ENCODE results near the gene UBE2E3. TPM values are rescaled to one million over a fixed set of nuclear protein-coding genes. Genes with fewer than 3 reads are reported as not detected.

Gene UBE2E3
- total RNA-seq, 2 experiments from 2014 or later = 25.8 to 29.5 TPM

GRCh38 chr2:180980943-180981911 is 822 bp downstream of the UBE2E3 start:
- Mint-ChIP-seq H3K9me3 (no peaks in the 10 kb centered on the region), H3K27ac (peak overlapping the region; percentile 91), H3K4me1 (ENCODE audit: low read depth) (peaks cover 38% of the 10 kb centered on the region), H3K27me3 (ENCODE audit: low read depth) (no peaks in the 10 kb centered on the region), H3K4me3 (peak overlapping the region; percentile 95), H3K36me3 (ENCODE audit: low read depth) (peaks cover 15% of the 10 kb centered on the region)
- peak; percentile 49 for DNase-seq
- intact Hi-C loops (cut with micrococcal nuclease) = loop anchor here (1.0 to 5.0 kb wide), 7 partner anchors 44 to 1736 kb away; partner anchors contain the start of genes CWC22 and DNAJC10
- CTCF ChIA-PET = interaction anchor here (0.6 to 2.3 kb wide), 9 partner anchors 8 to 106 kb away, joined by 3 to 10 read pairs (median 3); no protein-coding TSS in a partner anchor

GRCh38 chr2:180983468-180984242 is 3.2 kb downstream of the UBE2E3 start:
- H3K4me3 Mint-ChIP-seq = no peak overlapping the region
- intact Hi-C loops (cut with micrococcal nuclease) = loop anchor here (1.0 to 5.0 kb wide), 4 partner anchors 75 to 1734 kb away; partner anchors contain the start of gene DNAJC10
- DNase-seq = peak; percentile 40

DNA sequence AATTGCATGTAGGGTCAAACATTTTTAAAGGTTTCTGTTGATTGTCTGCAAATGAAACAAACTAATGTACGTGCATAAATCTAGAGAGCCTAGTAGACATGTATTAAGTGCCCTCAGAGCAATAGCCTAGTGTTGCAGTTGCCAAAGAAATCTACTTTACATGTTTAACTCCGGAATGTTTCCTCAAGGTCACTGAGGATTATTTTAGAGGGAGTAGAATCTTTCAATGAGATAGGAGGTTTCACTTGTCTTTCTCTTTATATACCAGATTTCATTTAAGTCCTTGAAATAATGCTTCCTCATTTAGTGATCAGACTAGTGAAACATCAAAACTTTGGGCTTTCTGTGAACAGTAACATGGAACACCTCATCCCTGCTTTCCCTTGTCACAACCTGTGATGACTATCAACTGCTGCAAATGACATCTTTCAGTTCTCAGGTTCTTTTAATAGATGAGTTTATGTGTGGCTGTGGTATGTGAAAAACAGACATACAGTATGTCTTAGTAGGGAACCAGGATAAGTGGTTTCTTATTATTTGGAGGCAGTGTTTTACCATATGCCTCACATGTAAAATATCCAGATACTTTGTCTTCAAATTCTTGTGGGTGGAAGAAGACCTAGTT is 5.5 kb downstream of the UBE2E3 start:
- intact Hi-C loops (cut with micrococcal nuclease) = no loop called here
- DNase-seq = no peak
- no peaks in the 10 kb centered on the region for H3K27me3 Mint-ChIP-seq (ENCODE audit: low read depth)
- no peaks in the 10 kb centered on the region for H3K9me3 Mint-ChIP-seq
- peaks cover 43% of the 10 kb centered on the region for H3K4me1 Mint-ChIP-seq (ENCODE audit: low read depth)
- no peak overlapping the region for H3K4me3 Mint-ChIP-seq
- CTCF ChIA-PET = no interaction called here
- H3K27ac Mint-ChIP-seq = no peak overlapping the region
- H3K36me3 Mint-ChIP-seq (ENCODE audit: low read depth) = peaks cover 19% of the 10 kb centered on the region

More at GRCh38 chr2:180983468-180984242, 3.2 kb downstream of the UBE2E3 start:
- no peak overlapping the region for H3K27ac Mint-ChIP-seq
- CTCF ChIA-PET = interaction anchor here (0.8 to 0.9 kb wide), 3 partner anchors 9 to 16 kb away, joined by 3 to 5 read pairs (median 4); no protein-coding TSS in a partner anchor
- H3K27me3 Mint-ChIP-seq (ENCODE audit: low read depth) = no peaks in the 10 kb centered on the region
- peaks cover 39% of the 10 kb centered on the region for H3K4me1 Mint-ChIP-seq (ENCODE audit: low read depth)
- peaks cover 15% of the 10 kb centered on the region for H3K36me3 Mint-ChIP-seq (ENCODE audit: low read depth)
- H3K9me3 Mint-ChIP-seq = no peaks in the 10 kb centered on the region

DNA sequence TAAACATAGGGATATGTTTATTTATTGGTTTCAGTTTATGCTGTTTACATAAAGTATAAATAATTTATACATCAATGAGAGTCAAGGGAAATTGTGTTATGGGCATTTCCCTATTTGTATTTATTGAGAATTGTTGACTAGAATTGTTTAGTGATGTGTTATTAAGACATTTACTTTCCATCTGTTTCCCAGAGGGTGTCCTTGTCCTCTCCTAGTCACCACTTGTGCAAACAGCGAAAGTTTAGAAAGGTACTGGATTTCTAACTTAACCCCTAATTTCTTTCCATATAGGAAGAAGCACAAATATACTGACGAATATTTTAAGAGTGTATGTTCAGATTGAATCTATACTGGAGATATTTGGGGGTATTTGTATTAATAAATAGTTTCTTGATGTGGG is 6.7 kb downstream of the UBE2E3 start:
- CTCF ChIA-PET = no interaction called here
- intact Hi-C loops (cut with micrococcal nuclease) = no loop called here
- H3K4me3 Mint-ChIP-seq = no peak overlapping the region
- H3K36me3 Mint-ChIP-seq (ENCODE audit: low read depth) = peaks cover 21% of the 10 kb centered on the region
- no peaks in the 10 kb centered on the region for H3K9me3 Mint-ChIP-seq
- H3K27me3 Mint-ChIP-seq (ENCODE audit: low read depth) = no peaks in the 10 kb centered on the region
- no peak for DNase-seq
- peaks cover 45% of the 10 kb centered on the region for H3K4me1 Mint-ChIP-seq (ENCODE audit: low read depth)
- no peak overlapping the region for H3K27ac Mint-ChIP-seq

- DNase-seq = no peak
- H3K27me3 Mint-ChIP-seq (ENCODE audit: low read depth) = no peaks in the 10 kb centered on the region
- H3K27ac Mint-ChIP-seq = no peak overlapping the region
- peaks cover 17% of the 10 kb centered on the region for H3K36me3 Mint-ChIP-seq (ENCODE audit: low read depth)
- CTCF ChIA-PET = no interaction called here
- no peak overlapping the region for H3K4me3 Mint-ChIP-seq
- no peaks in the 10 kb centered on the region for H3K9me3 Mint-ChIP-seq
- intact Hi-C loops (cut with micrococcal nuclease) = no loop called here
- H3K4me1 Mint-ChIP-seq (ENCODE audit: low read depth) = peaks cover 28% of the 10 kb centered on the region
Measured at GRCh38 chr2:180990337-180990736, 9.9 kb downstream of the UBE2E3 start.

GRCh38 chr2:180990794-180991193 is 10.4 kb downstream of the UBE2E3 start:
- peaks cover 17% of the 10 kb centered on the region for H3K36me3 Mint-ChIP-seq (ENCODE audit: low read depth)
- H3K9me3 Mint-ChIP-seq = no peaks in the 10 kb centered on the region
- intact Hi-C loops (cut with micrococcal nuclease) = no loop called here
- DNase-seq = no peak
- H3K4me1 Mint-ChIP-seq (ENCODE audit: low read depth) = peaks cover 28% of the 10 kb centered on the region
- no peaks in the 10 kb centered on the region for H3K27me3 Mint-ChIP-seq (ENCODE audit: low read depth)
- no peak overlapping the region for H3K4me3 Mint-ChIP-seq
- CTCF ChIA-PET = interaction anchor here (2.4 kb wide), 1 partner anchor 11 kb away, joined by 10 read pairs; the partner anchor contains the start of gene UBE2E3
- no peak overlapping the region for H3K27ac Mint-ChIP-seq

GRCh38 chr2:180991361-180991760 is 11.0 kb downstream of the UBE2E3 start:
- Mint-ChIP-seq H3K27me3 (ENCODE audit: low read depth) (no peaks in the 10 kb centered on the region), H3K9me3 (no peaks in the 10 kb centered on the region), H3K4me3 (no peak overlapping the region), H3K4me1 (ENCODE audit: low read depth) (peaks cover 24% of the 10 kb centered on the region), H3K27ac (peak overlapping the region; percentile 28), H3K36me3 (ENCODE audit: low read depth) (peaks cover 16% of the 10 kb centered on the region)
- CTCF ChIA-PET = interaction anchor here (1.5 to 2.4 kb wide), 2 partner anchors 10 to 12 kb away, joined by 5 to 10 read pairs; partner anchors contain the start of gene UBE2E3
- DNase-seq = no peak
- intact Hi-C loops (cut with micrococcal nuclease) = no loop called here

- no peak for DNase-seq
- peaks cover 24% of the 10 kb centered on the region for H3K4me1 Mint-ChIP-seq (ENCODE audit: low read depth)
- intact Hi-C loops (cut with micrococcal nuclease) = no loop called here
- CTCF ChIA-PET = interaction anchor here (0.6 to 2.4 kb wide), 3 partner anchors 11 to 260 kb away, joined by 3 to 10 read pairs (median 5); partner anchors contain the start of gene UBE2E3
- no peak overlapping the region for H3K4me3 Mint-ChIP-seq
- peaks cover 16% of the 10 kb centered on the region for H3K36me3 Mint-ChIP-seq (ENCODE audit: low read depth)
- no peak overlapping the region for H3K27ac Mint-ChIP-seq
- H3K27me3 Mint-ChIP-seq (ENCODE audit: low read depth) = no peaks in the 10 kb centered on the region
- H3K9me3 Mint-ChIP-seq = no peaks in the 10 kb centered on the region
Measured at GRCh38 chr2:180991820-180992219, 11.4 kb downstream of the UBE2E3 start.

DNA sequence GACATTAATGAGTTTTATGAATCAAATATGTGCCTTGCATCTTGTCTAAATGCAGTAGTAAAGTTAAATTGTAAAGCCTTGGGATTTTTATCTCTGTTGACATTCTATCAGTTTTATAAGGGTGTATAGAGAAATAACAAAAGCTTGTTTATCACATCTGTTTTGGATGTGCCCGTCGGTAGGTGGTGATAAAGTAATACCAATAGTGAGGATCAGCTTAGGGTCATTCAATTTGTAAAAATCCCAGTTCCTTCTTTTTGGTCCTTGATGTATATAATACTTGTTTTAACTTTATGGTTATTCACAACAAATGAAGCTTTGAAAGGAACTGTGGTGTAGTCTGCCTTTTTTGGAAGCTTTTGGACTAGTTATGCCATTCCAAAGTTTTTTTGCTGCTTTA is 12.6 kb downstream of the UBE2E3 start:
- no peak overlapping the region for H3K27ac Mint-ChIP-seq
- peaks cover 19% of the 10 kb centered on the region for H3K36me3 Mint-ChIP-seq (ENCODE audit: low read depth)
- DNase-seq = no peak
- intact Hi-C loops (cut with micrococcal nuclease) = no loop called here
- peaks cover 27% of the 10 kb centered on the region for H3K4me1 Mint-ChIP-seq (ENCODE audit: low read depth)
- no peaks in the 10 kb centered on the region for H3K27me3 Mint-ChIP-seq (ENCODE audit: low read depth)
- CTCF ChIA-PET = interaction anchor here (0.8 to 2.4 kb wide), 3 partner anchors 9 to 13 kb away, joined by 5 to 10 read pairs (median 5); partner anchors contain the start of gene UBE2E3
- H3K4me3 Mint-ChIP-seq = no peak overlapping the region
- no peaks in the 10 kb centered on the region for H3K9me3 Mint-ChIP-seq

DNA sequence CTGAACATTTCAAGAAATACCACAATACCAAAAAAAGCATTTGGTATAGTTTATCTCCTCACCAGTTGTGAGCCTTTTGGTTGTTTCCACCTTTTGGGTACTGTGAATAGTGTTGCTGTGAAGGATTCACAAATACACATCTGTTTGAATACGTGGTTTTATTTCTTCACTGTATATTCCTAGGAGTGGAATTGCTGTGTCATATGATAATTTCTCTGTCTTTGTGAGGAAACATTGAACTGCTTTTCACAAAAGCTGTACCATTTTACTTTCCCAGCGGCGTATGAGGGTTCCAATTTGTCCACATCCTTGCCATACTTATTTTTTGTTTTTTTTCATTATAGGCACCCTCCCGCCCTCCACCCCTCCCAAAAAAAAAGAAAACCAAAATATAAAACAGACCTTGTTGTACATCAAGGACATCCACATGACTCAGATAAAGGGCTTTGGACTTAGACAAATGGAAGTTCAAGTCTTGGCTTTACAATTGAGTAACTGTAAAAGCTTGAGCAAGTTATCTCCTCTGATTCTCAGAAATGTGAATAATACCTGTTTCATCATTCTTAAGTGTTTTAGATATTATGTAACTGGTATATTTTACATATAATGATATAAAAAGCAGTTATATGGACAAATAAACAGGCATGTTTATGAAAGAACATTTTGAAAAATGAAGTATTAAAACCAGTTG is 19.0 kb downstream of the UBE2E3 start:
- DNase-seq = no peak
- peaks cover 3% of the 10 kb centered on the region for H3K36me3 Mint-ChIP-seq (ENCODE audit: low read depth)
- no peak overlapping the region for H3K27ac Mint-ChIP-seq
- CTCF ChIA-PET = interaction anchor here (0.6 kb wide), 1 partner anchor 16 kb away, joined by 3 read pairs; no protein-coding TSS in a partner anchor
- peaks cover 28% of the 10 kb centered on the region for H3K4me1 Mint-ChIP-seq (ENCODE audit: low read depth)
- no peaks in the 10 kb centered on the region for H3K27me3 Mint-ChIP-seq (ENCODE audit: low read depth)
- no peak overlapping the region for H3K4me3 Mint-ChIP-seq
- H3K9me3 Mint-ChIP-seq = no peaks in the 10 kb centered on the region
- intact Hi-C loops (cut with micrococcal nuclease) = no loop called here

DNA sequence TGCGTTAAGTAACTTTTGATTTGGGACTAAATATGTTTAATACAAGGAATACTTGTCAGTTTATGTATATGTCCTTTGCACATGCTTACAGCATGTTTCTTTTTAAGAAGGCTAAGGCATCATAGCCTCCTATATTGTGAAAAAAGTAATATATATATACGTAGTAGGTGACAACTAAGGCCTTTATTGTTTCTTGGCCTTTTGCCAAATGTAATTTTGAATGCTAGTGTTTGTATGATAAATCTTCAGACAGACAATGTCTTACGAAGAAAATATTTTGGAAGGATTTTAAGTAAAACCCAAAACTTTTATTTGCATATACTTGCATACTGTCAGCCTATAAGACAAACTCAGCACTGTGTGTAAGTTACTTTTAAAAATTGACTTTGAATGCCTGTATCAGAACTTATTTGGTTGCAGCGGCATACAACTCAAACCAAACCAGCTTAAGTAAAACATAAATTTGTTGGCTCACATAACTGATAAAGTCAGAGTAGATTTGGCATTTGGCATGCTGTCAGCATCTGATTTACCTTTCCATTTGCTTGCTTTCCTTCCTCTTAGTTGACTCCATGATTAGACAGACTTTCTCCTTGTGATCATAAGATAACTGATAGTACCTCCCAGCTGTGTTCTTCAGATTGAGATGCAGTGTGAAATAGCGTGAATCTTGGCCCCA is 24.4 kb downstream of the UBE2E3 start:
- Mint-ChIP-seq H3K27me3 (ENCODE audit: low read depth) (no peaks in the 10 kb centered on the region), H3K27ac (no peak overlapping the region), H3K4me3 (no peak overlapping the region), H3K9me3 (no peaks in the 10 kb centered on the region), H3K4me1 (ENCODE audit: low read depth) (peaks cover 24% of the 10 kb centered on the region), H3K36me3 (ENCODE audit: low read depth) (no peaks in the 10 kb centered on the region)
- DNase-seq = no peak
- intact Hi-C loops (cut with micrococcal nuclease) = loop anchor here (1.0 kb wide), 1 partner anchor 7 kb away; no protein-coding TSS in a partner anchor
- CTCF ChIA-PET = interaction anchor here (1.0 kb wide), 1 partner anchor 9 kb away, joined by 3 read pairs; no protein-coding TSS in a partner anchor

Data from activated naive CD4-positive, alpha-beta T cell treated with anti-CD3 and anti-CD28 coated beads for 36 hours (primary cell).